Skeletal muscle satellite cell (primary cell): ENCODE results near the gene CEP44.
"Not testable (repeated sequence)": the region's sequence is repeated elsewhere in the genome, so short reads cannot be mapped to it uniquely, and the experiment has no call there.

Experiments
- H3K27me3 ChIP-seq: 2 replicates; pipeline ENCODE4 v1.7.0; 2013; ENCODE audit warnings: low read length; ENCODE audit not compliant: control insufficient read depth, insufficient read depth
- H3K36me3 ChIP-seq: 2 replicates; pipeline ENCODE4 v1.7.0; 2013; ENCODE audit warnings: mild to moderate bottlenecking, control low read depth, low read length; ENCODE audit not compliant: insufficient read depth
- H3K4me1 ChIP-seq: 2 replicates; pipeline ENCODE4 v1.7.0; 2013; ENCODE audit warnings: low read length; ENCODE audit not compliant: control insufficient read depth, insufficient read depth
- H3K4me2 ChIP-seq: 2 replicates; pipeline ENCODE4 v1.7.0; 2013; ENCODE audit warnings: mild to moderate bottlenecking, low read length
- H3K4me3 ChIP-seq: 2 replicates; pipeline ENCODE4 v1.7.0; 2013; ENCODE audit warnings: low read length
- H3K9ac ChIP-seq: 2 replicates; pipeline ENCODE4 v1.7.0; 2013; ENCODE audit warnings: mild to moderate bottlenecking, low read depth, low read length, moderate library complexity
- H3K9me3 ChIP-seq: replicated peaks from 2 replicates; pipeline ENCODE4 v1.7.0; 2013; ENCODE audit warnings: mild to moderate bottlenecking, control low read depth, low read length

CEP44 gene

GRCh38 chr4:174259580-174259979 lies 24.1 kb upstream of the CEP44 start:
- no peaks in the 10 kb centered on the region for H3K27me3 ChIP-seq
- H3K4me3 ChIP-seq, result no peak overlapping the region
- no peak overlapping the region for H3K9ac ChIP-seq
- no peaks in the 10 kb centered on the region for H3K36me3 ChIP-seq
- no peak overlapping the region for H3K4me2 ChIP-seq
- H3K4me1 ChIP-seq, result peaks cover 17% of the 10 kb centered on the region
- H3K9me3 ChIP-seq, result no peaks in the 10 kb centered on the region

GRCh38 chr4:174260099-174260498 lies 23.6 kb upstream of the CEP44 start:
- peaks cover 16% of the 10 kb centered on the region for H3K4me1 ChIP-seq
- no peak overlapping the region for H3K9ac ChIP-seq
- H3K27me3 ChIP-seq, result no peaks in the 10 kb centered on the region
- no peaks in the 10 kb centered on the region for H3K36me3 ChIP-seq
- H3K9me3 ChIP-seq, result no peaks in the 10 kb centered on the region
- H3K4me2 ChIP-seq, result no peak overlapping the region
- no peak overlapping the region for H3K4me3 ChIP-seq

- not testable (repeated sequence) for H3K9ac ChIP-seq, H3K9me3 ChIP-seq, H3K27me3 ChIP-seq, H3K4me3 ChIP-seq, H3K36me3 ChIP-seq, H3K4me1 ChIP-seq, H3K4me2 ChIP-seq
Measured at GRCh38 chr4:174261432-174261831, 22.3 kb upstream of the CEP44 start.

DNA sequence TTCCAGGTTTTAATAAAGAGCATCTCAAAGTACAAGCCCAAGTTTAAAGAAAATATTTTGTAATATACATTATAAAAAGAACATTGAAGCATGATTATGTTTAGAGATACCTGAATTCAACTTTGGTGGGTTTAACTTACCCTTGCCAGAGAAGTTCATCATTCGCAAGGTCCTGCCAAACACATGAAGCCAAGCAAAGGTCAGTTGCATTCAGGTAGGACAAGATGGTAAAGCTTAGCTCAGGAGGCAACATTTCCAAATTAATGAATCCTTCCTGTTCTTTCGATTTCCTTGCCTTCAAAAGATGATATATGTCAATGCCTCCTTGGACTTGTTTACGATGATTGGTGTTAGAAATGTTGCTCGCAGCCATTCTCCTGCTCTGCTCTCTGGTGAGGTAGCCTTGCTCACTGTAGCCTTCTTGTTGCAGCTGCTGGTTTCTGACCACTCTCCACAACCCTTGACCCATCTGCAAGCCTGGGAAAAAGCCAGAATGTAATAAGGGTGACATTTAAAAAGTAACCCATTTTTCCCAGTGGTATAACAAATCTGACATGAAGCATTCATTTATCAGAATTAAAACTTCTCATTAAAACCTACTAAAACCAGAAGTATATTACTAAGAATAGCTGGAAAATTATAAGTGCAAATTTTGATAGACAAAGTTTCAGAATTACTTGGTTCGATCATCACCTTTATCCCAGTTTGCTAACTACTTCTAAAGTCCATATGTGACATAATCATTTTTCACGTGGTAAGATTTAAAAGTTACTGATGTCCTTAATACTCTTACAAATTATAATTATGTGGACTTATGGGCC lies 20.9 kb upstream of the CEP44 start:
- no peak overlapping the region for H3K4me2 ChIP-seq
- no peak overlapping the region for H3K9ac ChIP-seq

DNA sequence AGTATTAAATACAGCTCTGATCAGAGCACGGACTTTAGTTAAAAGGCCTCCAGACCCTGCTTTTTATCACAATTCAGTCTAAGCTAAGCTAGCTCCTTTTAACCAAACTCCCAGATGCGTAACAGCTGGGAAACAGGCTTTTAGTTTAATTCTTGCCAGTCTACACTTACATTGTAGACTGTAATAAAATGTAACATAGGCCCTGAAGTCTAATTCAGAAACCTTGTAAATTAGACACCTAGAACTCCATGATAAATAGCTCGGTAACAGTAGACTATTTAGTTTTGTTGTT lies 20.3 kb upstream of the CEP44 start:
- no peak overlapping the region for H3K4me3 ChIP-seq
- no peaks in the 10 kb centered on the region for H3K36me3 ChIP-seq
- H3K4me1 ChIP-seq, result no peaks in the 10 kb centered on the region
- H3K4me2 ChIP-seq, result no peak overlapping the region
- no peaks in the 10 kb centered on the region for H3K27me3 ChIP-seq
- no peak overlapping the region for H3K9ac ChIP-seq
- no peaks in the 10 kb centered on the region for H3K9me3 ChIP-seq

More for the DNA sequence above, 20.9 kb upstream of the CEP44 start:
- Histone ChIP-seq H3K27me3 (no peaks in the 10 kb centered on the region), H3K9me3 (no peaks in the 10 kb centered on the region), H3K4me1 (no peaks in the 10 kb centered on the region), H3K4me3 (no peak overlapping the region), H3K36me3 (no peaks in the 10 kb centered on the region)

DNA sequence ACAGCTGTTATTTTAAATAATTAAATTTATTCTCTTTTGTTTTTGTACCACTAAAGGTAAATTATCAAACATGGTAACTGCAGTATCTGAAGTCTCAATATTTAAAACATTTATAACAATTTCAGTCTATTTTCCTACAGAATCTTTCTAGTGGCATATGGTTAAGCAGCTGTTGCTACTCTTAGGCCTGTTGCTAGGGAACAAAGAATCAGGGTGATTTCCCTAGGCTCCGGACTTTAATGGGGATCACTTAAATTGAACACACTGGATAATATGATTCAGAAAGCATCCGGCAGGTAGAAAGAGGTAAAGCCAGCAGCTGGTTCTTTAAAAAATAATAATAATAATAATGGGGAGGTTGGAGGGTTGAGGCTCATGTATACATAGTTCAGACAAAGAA lies 17.8 kb upstream of the CEP44 start:
- Histone ChIP-seq H3K9ac (no peak overlapping the region), H3K9me3 (no peaks in the 10 kb centered on the region), H3K4me2 (no peak overlapping the region), H3K27me3 (no peaks in the 10 kb centered on the region), H3K4me3 (no peak overlapping the region), H3K36me3 (no peaks in the 10 kb centered on the region), H3K4me1 (no peaks in the 10 kb centered on the region)

DNA sequence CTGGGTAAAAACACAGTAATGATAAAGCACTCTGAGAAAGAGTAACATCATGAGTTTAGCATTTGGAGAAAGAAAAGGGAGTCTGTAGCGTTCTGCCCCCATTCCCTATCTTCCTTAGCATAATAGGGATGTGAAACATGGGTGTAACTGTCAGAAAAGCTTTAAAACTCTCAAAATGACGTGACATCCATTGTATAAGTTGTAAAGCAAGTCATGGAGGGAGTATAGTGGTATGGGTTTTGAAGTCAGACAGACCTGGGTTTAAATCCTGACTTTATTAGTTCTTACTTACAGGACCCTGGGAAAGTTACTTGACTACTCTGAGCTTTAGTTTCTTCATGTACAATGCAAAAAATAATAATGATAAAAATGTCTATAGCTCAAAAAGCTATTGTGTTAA lies 17.3 kb upstream of the CEP44 start:
- Histone ChIP-seq H3K27me3 (no peaks in the 10 kb centered on the region), H3K4me3 (no peak overlapping the region), H3K4me2 (no peak overlapping the region), H3K9ac (no peak overlapping the region), H3K36me3 (no peaks in the 10 kb centered on the region), H3K4me1 (no peaks in the 10 kb centered on the region), H3K9me3 (no peaks in the 10 kb centered on the region)

- no peak overlapping the region for H3K9ac ChIP-seq
- no peaks in the 10 kb centered on the region for H3K4me1 ChIP-seq
- no peaks in the 10 kb centered on the region for H3K36me3 ChIP-seq
- no peaks in the 10 kb centered on the region for H3K27me3 ChIP-seq
- H3K9me3 ChIP-seq, result no peaks in the 10 kb centered on the region
- no peak overlapping the region for H3K4me3 ChIP-seq
- no peak overlapping the region for H3K4me2 ChIP-seq
Measured at GRCh38 chr4:174273930-174274329, 9.8 kb upstream of the CEP44 start.

DNA sequence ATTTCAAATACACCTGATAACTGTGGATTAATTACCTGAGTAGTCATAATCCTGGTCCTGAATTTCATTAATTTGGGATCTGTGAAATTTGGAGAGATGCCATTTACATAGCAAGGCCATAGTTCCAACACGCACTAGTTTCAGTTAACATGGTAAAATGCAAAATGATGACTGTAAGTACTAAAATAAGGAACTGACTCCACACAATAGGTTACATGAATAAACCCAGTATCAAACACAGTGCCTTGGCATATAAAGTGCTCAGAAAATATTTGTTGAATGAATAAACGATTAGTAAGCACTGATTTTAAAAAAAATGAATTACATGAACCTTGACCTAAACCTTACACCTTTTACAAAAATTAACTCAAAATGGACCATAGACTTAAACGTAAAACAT lies 9.3 kb upstream of the CEP44 start:
- Histone ChIP-seq H3K4me3 (no peak overlapping the region), H3K9ac (no peak overlapping the region), H3K4me2 (no peak overlapping the region), H3K9me3 (no peaks in the 10 kb centered on the region), H3K36me3 (no peaks in the 10 kb centered on the region), H3K4me1 (no peaks in the 10 kb centered on the region), H3K27me3 (no peaks in the 10 kb centered on the region)

- Histone ChIP-seq H3K9me3 (no peaks in the 10 kb centered on the region), H3K4me3 (no peak overlapping the region), H3K9ac (no peak overlapping the region), H3K36me3 (no peaks in the 10 kb centered on the region), H3K27me3 (no peaks in the 10 kb centered on the region), H3K4me1 (no peaks in the 10 kb centered on the region), H3K4me2 (no peak overlapping the region)
Measured at GRCh38 chr4:174275101-174275500, 8.6 kb upstream of the CEP44 start.

GRCh38 chr4:174277433-174277832 lies 6.3 kb upstream of the CEP44 start:
- H3K9ac ChIP-seq, result no peak overlapping the region
- no peaks in the 10 kb centered on the region for H3K36me3 ChIP-seq
- no peak overlapping the region for H3K4me2 ChIP-seq
- no peak overlapping the region for H3K4me3 ChIP-seq
- H3K4me1 ChIP-seq, result peaks cover 7% of the 10 kb centered on the region
- H3K27me3 ChIP-seq, result no peaks in the 10 kb centered on the region
- H3K9me3 ChIP-seq, result no peaks in the 10 kb centered on the region

- H3K4me3 ChIP-seq, result no peak overlapping the region
- no peaks in the 10 kb centered on the region for H3K36me3 ChIP-seq
- H3K9ac ChIP-seq, result no peak overlapping the region
- no peaks in the 10 kb centered on the region for H3K9me3 ChIP-seq
- no peaks in the 10 kb centered on the region for H3K27me3 ChIP-seq
- peaks cover 7% of the 10 kb centered on the region for H3K4me1 ChIP-seq
- no peak overlapping the region for H3K4me2 ChIP-seq
Measured at GRCh38 chr4:174278467-174278866, 5.2 kb upstream of the CEP44 start.
